Measurements from ENCODE around the gene CEBPA. TPM values are rescaled to one million over a fixed set of nuclear protein-coding genes. Genes with fewer than 3 reads are reported as not detected.

Gene CEBPA
- total RNA-seq, 1 experiment from 2014 or later: 3.2 TPM

DNA sequence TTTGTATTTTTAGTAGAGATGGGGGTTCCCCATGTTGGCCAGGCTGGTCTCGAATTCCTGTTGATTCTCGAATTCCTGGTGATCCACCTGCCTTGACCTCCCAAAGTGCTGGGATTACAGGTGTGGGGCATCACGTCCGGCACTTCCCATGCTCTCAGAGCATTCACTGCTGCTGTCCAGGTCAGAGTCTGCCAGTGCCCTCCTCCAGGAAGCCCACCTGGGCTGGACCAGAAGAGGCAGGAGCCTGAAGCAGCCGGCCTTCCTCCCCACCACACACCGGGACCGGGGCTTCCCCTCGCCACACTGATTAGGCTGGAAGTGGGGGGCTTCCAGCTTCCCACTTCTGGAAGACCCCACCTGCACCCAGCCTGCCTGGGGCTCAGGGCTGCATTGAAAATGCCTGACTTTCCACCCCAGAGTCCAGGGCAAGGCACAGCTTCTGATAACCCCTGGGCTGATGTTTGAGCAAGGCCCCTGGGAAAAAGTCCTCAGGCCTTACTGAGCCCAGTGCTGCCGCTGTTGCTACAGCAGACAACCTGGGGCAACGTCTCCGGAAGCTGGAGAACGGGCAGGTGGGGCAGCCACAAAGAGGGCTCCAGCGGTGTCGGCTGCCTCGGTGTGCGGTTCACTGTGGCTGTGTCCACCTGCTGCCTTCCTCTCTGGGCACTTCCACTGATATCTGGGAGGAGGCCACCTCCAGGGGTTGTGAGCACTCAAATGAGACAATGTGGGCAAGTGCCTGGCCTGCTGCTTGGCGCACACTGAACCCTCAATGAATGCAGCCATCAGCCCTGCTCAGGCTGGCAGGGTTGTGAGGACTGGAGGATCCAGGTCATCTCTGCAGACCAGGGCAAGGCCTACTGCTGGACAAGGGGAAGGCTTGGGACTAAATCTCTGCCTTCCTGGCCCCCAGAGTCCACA lies 22.6 kb downstream of the CEBPA start:
- no peaks in the 10 kb centered on the region for H3K9me3 ChIP-seq (ENCODE audit: control insufficient read depth, low read depth, low read length)
- H3K27ac ChIP-seq (ENCODE audit: insufficient read length, low read depth, low read length): no peak overlapping the region
- no peaks in the 10 kb centered on the region for H3K79me2 ChIP-seq (ENCODE audit: insufficient read depth, low read length)
- TF ChIP-seq, protein P1, sequence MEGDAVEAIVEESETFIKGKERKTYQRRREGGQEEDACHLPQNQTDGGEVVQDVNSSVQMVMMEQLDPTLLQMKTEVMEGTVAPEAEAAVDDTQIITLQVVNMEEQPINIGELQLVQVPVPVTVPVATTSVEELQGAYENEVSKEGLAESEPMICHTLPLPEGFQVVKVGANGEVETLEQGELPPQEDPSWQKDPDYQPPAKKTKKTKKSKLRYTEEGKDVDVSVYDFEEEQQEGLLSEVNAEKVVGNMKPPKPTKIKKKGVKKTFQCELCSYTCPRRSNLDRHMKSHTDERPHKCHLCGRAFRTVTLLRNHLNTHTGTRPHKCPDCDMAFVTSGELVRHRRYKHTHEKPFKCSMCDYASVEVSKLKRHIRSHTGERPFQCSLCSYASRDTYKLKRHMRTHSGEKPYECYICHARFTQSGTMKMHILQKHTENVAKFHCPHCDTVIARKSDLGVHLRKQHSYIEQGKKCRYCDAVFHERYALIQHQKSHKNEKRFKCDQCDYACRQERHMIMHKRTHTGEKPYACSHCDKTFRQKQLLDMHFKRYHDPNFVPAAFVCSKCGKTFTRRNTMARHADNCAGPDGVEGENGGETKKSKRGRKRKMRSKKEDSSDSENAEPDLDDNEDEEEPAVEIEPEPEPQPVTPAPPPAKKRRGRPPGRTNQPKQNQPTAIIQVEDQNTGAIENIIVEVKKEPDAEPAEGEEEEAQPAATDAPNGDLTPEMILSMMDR (conservative IDR thresholded peaks at IDR 0.05): no peak
- no peak for DNase-seq
- no peak overlapping the region for H4K5ac ChIP-seq (ENCODE audit: insufficient read length, low read depth, low read length)
- no peak overlapping the region for H4K8ac ChIP-seq (replicated peaks; ENCODE audit: insufficient read length, low read depth, low read length)
- Mint-ChIP-seq H3K27ac (0 out of 7 replicates have a peak overlapping the region, but pooled peaks of 1 of the 3 experiments have one; percentile 29), H3K36me3 (ENCODE audit: insufficient read depth in 1 of 3, low read depth in 3 of 3) (no peaks in the 10 kb centered on the region), H3K9me3 (no peaks in the 10 kb centered on the region), H3K4me3 (no peak overlapping the region), H3K27me3 (ENCODE audit: low read depth) (no peaks in the 10 kb centered on the region; the same call in 1 of the 2 replicates), H3K4me1 (peaks cover 19 to 28% of the 10 kb centered on the region in 2 experiments)
- no peak overlapping the region for H3K4ac ChIP-seq (ENCODE audit: low read depth, low read length)
- peak overlapping the region; percentile 49 for H3K18ac ChIP-seq (ENCODE audit: insufficient read length, low read depth, low read length)
- no peak overlapping the region for H4K91ac ChIP-seq (ENCODE audit: insufficient read length, low read depth, low read length)
- H3K79me1 ChIP-seq (ENCODE audit: insufficient read depth, low read depth, low read length, poor library complexity, severe bottlenecking): no peaks in the 10 kb centered on the region
- no peak overlapping the region for H2BK20ac ChIP-seq (ENCODE audit: low read depth, low read length, poor library complexity, severe bottlenecking)
- no peak overlapping the region for H3K56ac ChIP-seq (ENCODE audit: insufficient read length, low read depth, low read length)
- no peaks in the 10 kb centered on the region for H3K27me3 ChIP-seq (ENCODE audit: insufficient read depth, low read length)
- H3K9ac ChIP-seq (ENCODE audit: extremely low read depth, insufficient read length, low read length): no peak overlapping the region
- H3K4me1 ChIP-seq (ENCODE audit: insufficient read depth, low read length): no peaks in the 10 kb centered on the region
- H3K23me2 ChIP-seq (ENCODE audit: insufficient read length, low read depth, low read length, poor library complexity, severe bottlenecking): no peaks in the 10 kb centered on the region
- no peak overlapping the region for H2AFZ ChIP-seq (ENCODE audit: low read length)
- no CpG with 5 or more reads among the region's 17 CpGs for WGBS (ENCODE audit: extremely low coverage, insufficient read length, low lambda C conversion rate)
- H3K14ac ChIP-seq (ENCODE audit: insufficient read depth, low read length): no peak overlapping the region
- H3K23ac ChIP-seq (ENCODE audit: insufficient read length, low read depth, low read length): no peak overlapping the region
- no peak overlapping the region for H2AK5ac ChIP-seq (ENCODE audit: insufficient read length, low read length)
- H2BK12ac ChIP-seq (ENCODE audit: insufficient read length, low read depth, low read length): no peak overlapping the region
- H3K4me2 ChIP-seq (ENCODE audit: insufficient read depth, insufficient read length, low read length): no peak overlapping the region
- no peak overlapping the region for H2BK5ac ChIP-seq (ENCODE audit: insufficient read length, low read length)
- no peak overlapping the region for H2BK15ac ChIP-seq (ENCODE audit: low read depth, low read length)
- no peaks in the 10 kb centered on the region for H4K20me1 ChIP-seq (ENCODE audit: control insufficient read depth, insufficient read depth, insufficient read length)
- H2BK120ac ChIP-seq (ENCODE audit: low read depth, low read length, poor library complexity, severe bottlenecking): no peak overlapping the region
- no peak overlapping the region for H3T11ph ChIP-seq (ENCODE audit: low read length)

All from H9 (cell line).